ENCODE measurements around the gene COL12A1.

The COL12A1 gene

DNA sequence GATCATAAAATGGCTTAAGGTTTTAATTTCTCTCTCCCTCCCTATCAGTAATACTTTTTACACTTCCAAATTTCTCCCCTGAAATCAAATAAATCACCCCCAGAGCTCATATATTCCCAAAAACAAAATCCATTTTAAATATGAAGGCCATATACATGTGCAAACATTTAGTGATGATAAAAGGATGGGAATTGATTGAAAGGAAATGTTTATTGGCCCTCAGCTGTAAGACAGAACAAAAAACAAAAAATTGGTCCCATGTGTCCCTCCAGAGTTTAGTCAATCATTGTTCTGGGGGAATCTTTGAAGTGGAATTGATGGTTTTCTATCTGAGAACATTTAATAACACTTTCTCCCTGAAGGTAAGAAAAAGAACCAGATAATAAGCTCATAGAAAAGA, 91.7 kb downstream of the COL12A1 start:
- DNase-seq (no peak), ATAC-seq (no peak)
- no peaks in the 10 kb centered on the region for H3K9me3 Mint-ChIP-seq
- H3K27ac Mint-ChIP-seq: no peak overlapping the region
- H3K27me3 Mint-ChIP-seq: peaks cover 19% of the 10 kb centered on the region
- H3K4me3 Mint-ChIP-seq: no peak overlapping the region
- no peaks in the 10 kb centered on the region for H3K4me1 Mint-ChIP-seq

DNA sequence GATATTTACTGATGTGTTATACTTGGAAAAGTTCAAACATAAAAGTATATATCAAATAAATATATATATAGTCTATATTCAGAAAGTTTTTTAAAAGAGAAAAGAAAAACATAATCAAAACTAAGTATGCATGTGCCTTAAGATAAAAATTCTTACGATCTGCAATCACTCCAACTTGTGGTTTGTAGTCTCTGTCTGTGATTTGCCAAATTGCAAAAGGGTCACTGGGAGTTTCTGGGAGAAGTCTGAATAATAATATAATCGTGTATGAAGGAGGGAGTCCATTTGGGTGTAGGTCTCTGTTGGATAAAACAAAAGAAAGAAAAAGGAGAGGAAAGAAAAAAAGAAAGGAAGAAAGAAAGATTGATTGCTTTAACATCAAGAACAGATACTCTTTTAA, 92.4 kb downstream of the COL12A1 start:
- peaks cover 19% of the 10 kb centered on the region for H3K27me3 Mint-ChIP-seq
- no peak for DNase-seq

DNA sequence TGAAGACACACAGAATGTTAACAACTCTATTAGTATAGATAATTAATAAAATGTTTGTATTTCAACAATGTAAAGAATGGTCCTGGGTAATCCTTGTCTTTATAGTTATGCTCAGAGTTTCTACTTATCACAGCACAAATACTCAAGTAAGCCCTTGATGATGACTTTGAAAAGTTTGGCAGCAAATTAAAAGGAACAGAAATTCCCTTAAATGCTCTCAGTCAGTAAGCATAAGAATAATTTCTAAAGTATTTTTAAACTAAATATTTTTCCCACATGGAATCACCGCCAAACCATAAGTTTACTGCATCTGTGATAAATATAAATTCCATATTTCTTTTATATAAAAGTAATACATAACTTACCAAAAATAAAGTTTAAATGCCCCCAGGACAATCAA, 96.1 kb downstream of the COL12A1 start:
- peaks cover 10% of the 10 kb centered on the region for H3K27me3 Mint-ChIP-seq
- H3K9me3 Mint-ChIP-seq: no peaks in the 10 kb centered on the region
- H3K4me1 Mint-ChIP-seq: no peaks in the 10 kb centered on the region
- DNase-seq: no peak
- H3K4me3 Mint-ChIP-seq: no peak overlapping the region
- ATAC-seq: no peak
- H3K27ac Mint-ChIP-seq: no peak overlapping the region

More for the DNA sequence above, 92.4 kb downstream of the COL12A1 start:
- Mint-ChIP-seq H3K9me3 (no peaks in the 10 kb centered on the region), H3K27ac (no peak overlapping the region), H3K4me3 (no peak overlapping the region), H3K4me1 (no peaks in the 10 kb centered on the region)
- ATAC-seq: no peak

DNA sequence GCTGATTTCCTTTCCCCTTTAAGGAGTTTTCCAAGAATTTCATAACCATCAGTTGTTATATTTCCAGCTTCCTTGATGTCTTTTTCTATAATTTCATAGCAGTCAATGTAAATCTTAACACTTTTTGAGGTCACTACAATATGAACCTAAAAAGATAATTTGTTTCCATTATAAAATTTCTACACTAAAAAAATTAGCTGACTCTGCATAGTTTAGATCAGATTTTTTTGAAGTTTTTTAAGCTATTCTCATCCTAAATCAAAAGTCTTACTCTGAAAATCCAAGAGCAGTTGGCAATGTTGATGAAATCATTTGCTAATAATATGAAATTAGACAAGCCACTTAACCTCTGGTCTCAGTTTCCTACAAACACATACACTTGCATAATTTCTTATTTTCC, 96.8 kb downstream of the COL12A1 start:
- Mint-ChIP-seq H3K27ac (no peak overlapping the region), H3K4me1 (no peaks in the 10 kb centered on the region), H3K27me3 (peaks cover 10% of the 10 kb centered on the region), H3K9me3 (no peaks in the 10 kb centered on the region), H3K4me3 (no peak overlapping the region)
- no peak for ATAC-seq
- DNase-seq: no peak

DNA sequence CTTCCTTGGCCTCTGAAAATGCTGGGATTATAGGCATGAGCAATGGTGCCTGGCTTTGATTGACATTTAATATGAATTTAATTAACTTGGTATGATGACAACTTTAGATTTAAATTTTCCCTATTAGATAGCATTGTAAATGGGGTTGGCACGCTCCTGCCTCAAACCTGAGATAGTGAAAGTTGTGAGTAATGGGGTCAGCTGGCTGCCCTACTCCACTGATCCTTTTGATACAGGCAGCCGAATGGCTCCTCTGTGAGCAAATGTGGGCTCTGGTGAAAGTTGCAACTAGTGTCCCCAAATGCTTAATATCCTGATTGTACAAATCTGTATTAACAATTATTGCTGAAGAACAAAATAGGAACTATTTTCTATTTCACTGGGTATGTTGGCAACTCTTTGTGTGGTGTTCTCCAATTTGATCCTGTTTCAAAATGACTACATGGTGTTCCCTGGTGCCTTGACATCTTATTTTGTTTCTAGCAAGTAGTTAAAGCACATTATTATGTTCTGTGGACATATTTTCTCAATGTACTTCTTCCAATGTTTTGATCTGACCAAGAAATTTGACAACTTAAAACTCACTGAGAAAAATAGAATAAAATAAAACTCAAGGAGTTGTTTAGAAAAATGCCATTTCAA, 97.4 kb downstream of the COL12A1 start:
- no peak overlapping the region for H3K27ac Mint-ChIP-seq
- H3K4me3 Mint-ChIP-seq: no peak overlapping the region
- H3K9me3 Mint-ChIP-seq: no peaks in the 10 kb centered on the region
- H3K4me1 Mint-ChIP-seq: no peaks in the 10 kb centered on the region
- DNase-seq: no peak
- H3K27me3 Mint-ChIP-seq: peaks cover 10% of the 10 kb centered on the region
- ATAC-seq: no peak

DNA sequence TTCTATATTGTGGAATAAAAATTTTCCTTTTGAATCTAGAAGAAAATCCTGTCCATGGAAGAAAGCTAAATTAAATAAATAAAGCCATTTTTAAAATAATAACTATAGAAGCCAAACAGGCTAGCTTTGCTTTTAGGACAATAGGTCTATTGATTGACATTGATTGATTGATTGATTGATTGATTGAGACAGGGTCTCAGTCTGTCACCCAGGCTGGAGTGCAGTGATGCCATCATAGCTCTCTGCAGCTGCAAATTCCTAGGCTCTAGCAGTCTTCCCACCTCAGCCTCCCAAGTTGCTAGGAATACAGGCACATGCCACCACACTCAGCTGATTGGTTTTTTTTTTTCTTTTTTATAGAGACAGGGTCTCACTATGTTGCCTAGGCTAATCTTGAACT, 97.9 kb downstream of the COL12A1 start:
- Mint-ChIP-seq H3K4me1 (no peaks in the 10 kb centered on the region), H3K27me3 (peaks cover 10% of the 10 kb centered on the region), H3K9me3 (no peaks in the 10 kb centered on the region), H3K4me3 (no peak overlapping the region), H3K27ac (no peak overlapping the region)
- no peak for ATAC-seq
- no peak for DNase-seq

DNA sequence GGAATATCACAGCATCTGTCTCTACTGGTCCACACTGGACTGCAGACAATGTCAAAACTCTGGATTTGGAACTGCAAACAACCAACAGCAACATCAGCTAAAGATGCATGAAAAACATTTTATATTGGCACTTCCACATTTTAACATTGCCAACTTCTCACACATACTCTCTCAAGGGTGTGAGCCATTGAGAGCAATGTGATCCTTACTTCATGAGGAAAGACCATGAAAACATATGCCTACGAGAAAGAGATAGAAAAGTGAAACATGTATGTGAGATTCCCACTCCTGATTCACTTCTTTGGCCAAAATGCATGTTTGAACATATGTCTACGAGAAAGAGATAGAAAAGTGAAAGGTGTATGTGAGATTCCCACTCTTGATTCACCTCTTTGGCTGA, 99.4 kb downstream of the COL12A1 start:
- H3K4me1 Mint-ChIP-seq: no peaks in the 10 kb centered on the region
- ATAC-seq (no peak), DNase-seq (no peak)
- H3K27ac Mint-ChIP-seq: no peak overlapping the region
- no peaks in the 10 kb centered on the region for H3K9me3 Mint-ChIP-seq
- H3K27me3 Mint-ChIP-seq: peaks cover 10% of the 10 kb centered on the region
- H3K4me3 Mint-ChIP-seq: no peak overlapping the region

DNA sequence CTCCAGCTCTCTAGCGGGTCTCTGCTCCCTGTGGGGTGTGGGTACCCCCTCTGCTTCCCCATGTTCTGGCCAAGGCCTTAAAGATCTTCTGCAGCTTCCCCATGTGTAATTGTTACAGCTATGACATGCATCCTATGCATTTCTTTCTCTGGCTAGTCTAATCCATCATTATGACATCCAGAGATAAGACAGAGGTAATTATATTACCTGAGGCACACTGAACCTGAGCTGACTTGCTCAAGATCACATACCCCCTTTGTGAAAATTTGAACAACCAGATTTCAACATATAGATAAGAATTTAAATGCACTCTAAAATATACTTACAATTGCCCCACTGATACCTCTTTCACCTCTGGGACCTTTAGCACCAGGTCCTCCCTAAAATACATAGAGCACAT, 102.4 kb downstream of the COL12A1 start:
- ATAC-seq: no peak
- no peaks in the 10 kb centered on the region for H3K27me3 Mint-ChIP-seq

DNA sequence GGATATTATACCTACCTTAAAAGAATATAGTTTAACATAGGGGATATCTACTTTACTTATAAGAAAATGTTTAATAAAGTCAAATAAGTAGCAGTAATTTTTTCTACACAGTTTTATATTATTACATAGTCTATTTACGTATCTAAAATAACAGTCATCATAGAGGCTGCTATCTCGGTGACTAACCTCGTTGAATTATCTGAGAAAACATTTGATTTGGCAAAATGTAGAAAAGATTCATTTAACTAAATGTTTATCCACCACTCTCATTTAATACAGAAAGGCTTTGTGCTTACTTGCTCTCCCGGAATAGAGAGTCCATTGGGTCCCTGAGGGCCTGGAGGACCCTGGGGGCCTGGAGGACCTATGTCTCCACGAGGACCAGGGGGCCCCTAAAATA, 103.6 kb downstream of the COL12A1 start:
- no peak overlapping the region for H3K4me3 Mint-ChIP-seq

More for the DNA sequence above, 102.4 kb downstream of the COL12A1 start:
- no peaks in the 10 kb centered on the region for H3K4me1 Mint-ChIP-seq
- no peak for DNase-seq
- no peaks in the 10 kb centered on the region for H3K9me3 Mint-ChIP-seq
- no peak overlapping the region for H3K27ac Mint-ChIP-seq
- H3K4me3 Mint-ChIP-seq: no peak overlapping the region

DNA sequence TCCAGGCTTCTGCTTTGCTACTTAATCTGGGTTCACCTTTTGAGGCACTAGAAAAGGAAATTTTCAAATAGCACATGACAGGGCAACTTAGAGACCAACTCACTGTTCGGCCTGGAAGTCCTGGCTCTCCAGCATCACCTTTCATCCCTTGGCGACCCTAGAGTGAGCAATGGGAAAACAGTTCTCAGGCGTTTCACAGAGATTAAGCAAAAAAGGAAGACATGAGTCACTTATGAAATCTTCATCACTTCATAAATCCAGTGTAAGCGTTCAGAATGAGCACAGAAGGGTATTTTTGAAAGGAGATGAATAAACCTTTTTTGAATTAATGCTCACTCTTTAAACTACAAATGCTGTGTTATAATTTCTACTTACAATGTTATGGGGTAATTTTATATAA, 104.0 kb downstream of the COL12A1 start:
- Mint-ChIP-seq H3K27ac (no peak overlapping the region), H3K27me3 (no peaks in the 10 kb centered on the region), H3K4me1 (no peaks in the 10 kb centered on the region), H3K9me3 (no peaks in the 10 kb centered on the region), H3K4me3 (no peak overlapping the region)
- DNase-seq: no peak
- ATAC-seq: no peak

More for the DNA sequence above, 103.6 kb downstream of the COL12A1 start:
- Mint-ChIP-seq H3K4me1 (no peaks in the 10 kb centered on the region), H3K27ac (no peak overlapping the region), H3K27me3 (no peaks in the 10 kb centered on the region), H3K9me3 (no peaks in the 10 kb centered on the region)
- DNase-seq (no peak), ATAC-seq (no peak)

DNA sequence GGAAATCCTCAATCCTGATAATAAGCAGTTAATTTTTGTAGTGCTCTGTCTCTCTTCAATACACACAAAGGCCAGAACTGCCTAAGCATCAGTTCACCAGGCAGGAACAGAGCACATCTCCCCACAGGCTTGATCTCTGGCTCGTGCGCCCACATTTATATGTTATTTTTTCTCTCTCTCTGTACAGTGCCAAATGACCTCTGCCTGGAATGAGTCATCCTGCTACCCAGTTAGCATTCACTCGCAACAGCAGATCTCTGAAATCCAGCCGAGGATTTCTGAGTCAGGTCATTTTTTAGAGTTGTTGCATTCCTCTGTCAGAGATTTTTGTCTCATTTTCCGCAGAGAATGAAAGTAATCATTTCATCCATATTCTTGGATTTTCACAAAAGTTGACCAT, 107.1 kb downstream of the COL12A1 start:
- ATAC-seq (no peak), DNase-seq (no peak)
- no peaks in the 10 kb centered on the region for H3K27me3 Mint-ChIP-seq
- no peaks in the 10 kb centered on the region for H3K4me1 Mint-ChIP-seq
- no peak overlapping the region for H3K4me3 Mint-ChIP-seq
- no peak overlapping the region for H3K27ac Mint-ChIP-seq
- no peaks in the 10 kb centered on the region for H3K9me3 Mint-ChIP-seq

DNA sequence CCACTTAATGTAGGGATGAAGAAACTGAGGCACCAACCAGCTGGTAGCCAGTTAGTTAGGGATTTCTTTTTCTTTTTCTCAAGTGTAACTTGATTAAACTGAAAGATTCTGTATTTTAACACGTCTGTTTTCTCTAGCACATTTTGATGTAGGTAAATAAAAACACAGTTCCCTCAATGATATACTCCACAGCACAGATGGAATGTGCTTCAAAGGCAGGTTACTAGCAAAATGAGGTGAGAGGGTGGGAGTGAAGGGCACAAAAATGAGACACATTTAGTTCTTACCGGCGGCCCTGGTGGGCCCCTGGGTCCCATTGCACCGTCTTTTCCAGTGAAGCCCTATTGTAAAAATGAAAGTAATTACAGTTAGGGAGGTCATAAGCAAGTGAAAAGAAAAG, 108.9 kb downstream of the COL12A1 start:
- ATAC-seq (no peak), DNase-seq (no peak)
- no peak overlapping the region for H3K4me3 Mint-ChIP-seq
- no peaks in the 10 kb centered on the region for H3K27me3 Mint-ChIP-seq
- no peaks in the 10 kb centered on the region for H3K4me1 Mint-ChIP-seq
- no peak overlapping the region for H3K27ac Mint-ChIP-seq
- no peaks in the 10 kb centered on the region for H3K9me3 Mint-ChIP-seq

DNA sequence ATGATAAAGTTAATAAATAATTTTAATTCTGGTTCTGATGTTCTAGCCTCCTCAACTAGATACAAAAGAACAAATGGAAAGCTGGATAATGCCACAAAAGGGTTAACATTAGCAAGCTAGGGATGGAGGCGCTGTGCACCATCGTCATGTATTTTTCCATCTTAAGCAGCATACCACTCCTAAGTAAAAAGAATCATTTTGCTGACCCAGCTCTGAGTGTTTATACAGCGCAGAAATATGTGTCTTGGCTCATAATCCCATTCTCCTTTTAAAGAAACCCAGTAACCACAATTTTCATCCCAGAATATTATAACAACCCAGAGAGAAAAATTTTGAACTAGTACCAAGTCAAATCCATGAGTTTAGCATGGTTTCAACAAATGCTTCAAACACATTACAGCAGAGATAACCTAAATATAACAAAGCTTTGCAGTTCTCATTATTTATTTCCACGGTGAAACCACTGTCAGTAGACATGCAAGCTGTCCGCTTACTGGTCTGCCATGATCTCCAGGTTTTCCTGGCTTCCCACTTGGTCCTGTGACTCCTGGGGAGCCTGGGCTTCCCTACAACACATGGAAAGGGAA, 111.1 kb downstream of the COL12A1 start:
- no peak overlapping the region for H3K27ac Mint-ChIP-seq
- no peak overlapping the region for H3K4me3 Mint-ChIP-seq
- H3K4me1 Mint-ChIP-seq: no peaks in the 10 kb centered on the region
- DNase-seq (no peak), ATAC-seq (no peak)
- H3K9me3 Mint-ChIP-seq: no peaks in the 10 kb centered on the region
- H3K27me3 Mint-ChIP-seq: no peaks in the 10 kb centered on the region

DNA sequence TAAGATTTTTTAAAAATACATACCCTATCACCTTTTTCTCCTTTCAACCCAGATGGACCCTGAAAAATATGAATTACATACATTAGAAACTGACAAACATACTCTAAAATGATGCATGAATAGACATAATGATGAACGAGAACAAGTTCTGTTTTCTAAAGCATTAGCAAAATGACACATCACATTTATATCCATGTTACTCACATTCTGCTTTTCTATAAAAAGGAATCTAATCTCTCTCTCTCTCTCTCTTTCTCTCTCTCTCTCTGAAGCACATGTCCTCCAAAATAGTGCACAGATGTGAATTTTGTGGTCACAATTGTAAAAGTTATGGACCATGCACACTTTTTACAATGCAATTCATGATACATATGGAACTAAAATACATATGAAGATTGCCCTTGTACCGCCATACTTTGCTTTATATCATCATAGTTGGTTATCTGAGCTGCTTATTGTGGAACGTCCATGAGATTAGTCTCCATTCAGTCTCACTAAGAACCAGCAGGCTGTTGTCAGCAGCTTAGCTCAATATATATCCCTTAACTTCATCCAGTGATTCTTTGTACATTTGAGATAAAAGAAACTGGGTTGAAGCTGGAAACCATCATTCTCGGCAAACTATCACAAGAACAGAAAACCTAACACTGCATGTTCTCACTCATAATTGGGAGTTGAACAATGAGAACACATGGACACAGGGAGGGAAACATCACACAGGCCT, 114.2 kb downstream of the COL12A1 start:
- Mint-ChIP-seq H3K27ac (no peak overlapping the region), H3K9me3 (no peaks in the 10 kb centered on the region)

DNA sequence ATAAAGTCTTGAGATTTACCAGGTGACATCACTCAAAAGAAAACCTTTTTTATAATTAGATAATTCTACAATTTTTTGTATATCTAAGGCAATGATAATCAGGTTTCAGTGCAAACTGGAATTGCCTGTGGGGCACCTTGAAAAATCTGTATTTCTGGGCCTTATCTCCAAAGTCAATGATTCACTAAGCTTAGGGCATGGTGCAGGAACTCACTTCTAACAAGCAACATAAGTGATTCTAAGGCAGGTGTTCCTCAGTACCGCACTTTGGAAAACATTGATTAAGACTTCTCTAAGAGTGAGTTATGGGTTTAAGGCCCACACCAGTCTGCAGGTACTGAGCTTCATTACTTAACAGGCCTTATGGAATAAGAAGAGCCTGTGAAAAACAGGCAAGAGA, 115.3 kb downstream of the COL12A1 start:
- Mint-ChIP-seq H3K27ac (no peak overlapping the region), H3K4me1 (no peaks in the 10 kb centered on the region), H3K9me3 (no peaks in the 10 kb centered on the region), H3K4me3 (no peak overlapping the region), H3K27me3 (peaks cover 5% of the 10 kb centered on the region)
- ATAC-seq (no peak), DNase-seq (no peak)

More for the DNA sequence above, 114.2 kb downstream of the COL12A1 start:
- Mint-ChIP-seq H3K27me3 (no peaks in the 10 kb centered on the region), H3K4me3 (no peak overlapping the region), H3K4me1 (no peaks in the 10 kb centered on the region)
- ATAC-seq (no peak), DNase-seq (no peak)

DNA sequence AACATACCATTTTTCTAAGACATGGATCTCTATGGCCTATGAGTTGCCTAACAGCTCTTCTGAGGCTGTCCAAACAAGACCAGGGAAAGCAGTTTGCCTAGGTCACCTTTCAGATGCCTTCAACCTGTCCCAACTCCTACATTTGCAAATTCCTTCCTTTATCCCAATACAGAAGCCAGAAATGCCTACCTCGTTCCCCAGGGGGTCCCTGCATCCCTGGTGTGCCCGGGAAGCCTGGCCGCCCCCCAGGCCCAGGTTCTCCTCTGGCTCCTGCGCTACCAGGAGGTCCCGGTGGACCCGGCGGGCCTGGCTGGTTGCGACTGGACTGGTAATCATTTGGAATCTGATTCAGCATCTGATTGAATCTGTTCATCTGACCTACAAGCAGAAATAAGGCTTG, 115.9 kb downstream of the COL12A1 start:
- peaks cover 12% of the 10 kb centered on the region for H3K27me3 Mint-ChIP-seq

More for the DNA sequence above, 115.9 kb downstream of the COL12A1 start:
- Mint-ChIP-seq H3K4me1 (peaks cover 4% of the 10 kb centered on the region), H3K4me3 (no peak overlapping the region), H3K27ac (no peak overlapping the region), H3K9me3 (no peaks in the 10 kb centered on the region)
- DNase-seq (no peak), ATAC-seq (no peak)
